GM18517 (cell line): ENCODE results near the gene SMIM14.
"Not testable (repeated sequence)": the region's sequence is repeated elsewhere in the genome, so short reads cannot be mapped to it uniquely, and the experiment has no call there.

ENCODE experiments used
- ATAC-seq: cut with Tn5 transposase; IDR thresholded peaks from one replicate; pipeline ENCODE4 v1.9.1; 2021; ENCODE audit warnings: mild to moderate bottlenecking, moderate library complexity; ENCODE audit not compliant: unreplicated experiment

SMIM14 gene

GRCh38 chr4:39638354-39639239, at the start of gene SMIM14:
Gene SMIM14 (minus strand): TSS chr4:39638865. CDS start chr4:39605145, 33,720 bp downstream.
- ATAC-seq: peak; percentile 67

GRCh38 chr4:39687014-39687413, 48.3 kb upstream of the SMIM14 start:
- no peak for ATAC-seq

GRCh38 chr4:39685990-39686389, 47.3 kb upstream of the SMIM14 start:
- no peak for ATAC-seq

GRCh38 chr4:39682138-39682537, 43.5 kb upstream of the SMIM14 start:
- peak; percentile 79 for ATAC-seq

- ATAC-seq: not testable (repeated sequence)
These were observed 42.3 kb upstream of the SMIM14 start for GRCh38 chr4:39681003-39681402.

- not testable (repeated sequence) for ATAC-seq
These were observed 37.0 kb upstream of the SMIM14 start for GRCh38 chr4:39675681-39676080.

DNA sequence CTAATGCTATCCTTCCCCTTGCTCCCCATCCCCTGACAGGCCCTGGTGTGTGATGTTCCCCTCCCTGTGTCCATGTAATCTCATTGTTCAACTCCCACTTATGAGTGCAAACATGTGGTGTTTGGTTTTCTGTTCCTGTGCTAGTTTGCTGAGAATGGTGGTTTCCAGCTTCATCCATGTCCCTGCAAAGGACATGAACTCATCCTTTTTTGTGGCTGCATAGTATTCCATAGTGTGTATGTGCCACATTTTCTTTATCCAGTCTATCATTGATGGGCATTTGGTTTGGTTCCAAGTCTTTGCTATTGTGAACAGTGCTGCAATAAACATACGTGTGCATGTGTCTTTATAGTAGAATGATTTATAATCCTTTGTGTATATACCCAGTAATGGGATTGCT, 31.6 kb upstream of the SMIM14 start:
- not testable (repeated sequence) for ATAC-seq

- no peak for ATAC-seq
These were observed 30.2 kb upstream of the SMIM14 start for GRCh38 chr4:39668887-39669286.

GRCh38 chr4:39667706-39668105, 29.0 kb upstream of the SMIM14 start:
- ATAC-seq: no peak

GRCh38 chr4:39664828-39665731, 26.4 kb upstream of the SMIM14 start:
- ATAC-seq: no peak

GRCh38 chr4:39662683-39663082, 24.0 kb upstream of the SMIM14 start:
- no peak for ATAC-seq

GRCh38 chr4:39660757-39661156, 22.1 kb upstream of the SMIM14 start:
- ATAC-seq: no peak

GRCh38 chr4:39660045-39660444, 21.4 kb upstream of the SMIM14 start:
- no peak for ATAC-seq

DNA sequence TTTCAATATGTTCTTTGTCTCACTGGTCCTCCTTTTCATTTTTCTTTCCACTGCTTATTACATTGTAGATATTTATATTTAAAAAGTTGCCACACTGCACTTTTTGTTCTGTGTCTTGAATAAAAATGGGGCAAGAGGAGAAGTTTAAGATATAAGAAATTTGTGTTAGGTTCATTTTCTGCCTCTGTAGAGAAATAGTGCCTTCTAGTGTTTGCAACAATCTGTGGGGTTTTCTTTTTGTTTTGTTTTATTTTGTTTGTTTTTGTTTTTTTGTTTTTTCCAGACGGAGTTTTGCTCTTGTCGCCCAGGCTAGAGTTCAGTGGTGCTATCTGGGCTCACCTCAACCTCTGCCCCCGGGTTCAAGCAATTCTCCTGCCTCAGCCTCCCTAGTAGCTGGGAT, 20.1 kb upstream of the SMIM14 start:
- no peak for ATAC-seq

- ATAC-seq: peak; percentile 92
These were observed 18.8 kb upstream of the SMIM14 start for GRCh38 chr4:39657465-39657864.

DNA sequence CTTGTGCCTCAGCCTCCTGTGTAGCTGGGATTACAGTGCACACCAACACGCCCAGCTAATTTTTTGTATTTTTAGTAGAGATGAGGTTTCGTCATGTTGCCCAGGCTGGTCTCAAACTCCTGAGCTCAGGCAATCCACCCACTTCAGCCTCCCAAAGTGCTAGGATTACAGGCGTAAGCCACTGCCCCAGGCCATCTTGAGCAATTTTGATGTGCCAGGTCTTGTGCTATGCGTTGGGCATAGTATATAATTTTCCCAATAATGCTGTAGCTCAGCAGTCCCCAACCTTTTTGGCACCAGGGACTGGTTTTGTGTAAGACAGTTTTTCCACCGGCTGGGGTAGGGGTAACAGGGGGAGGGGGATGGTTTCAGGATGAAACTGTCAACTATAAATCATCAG, 18.0 kb upstream of the SMIM14 start:
- ATAC-seq: not testable (repeated sequence)

- no peak for ATAC-seq
These were observed 17.2 kb upstream of the SMIM14 start for GRCh38 chr4:39655876-39656275.

DNA sequence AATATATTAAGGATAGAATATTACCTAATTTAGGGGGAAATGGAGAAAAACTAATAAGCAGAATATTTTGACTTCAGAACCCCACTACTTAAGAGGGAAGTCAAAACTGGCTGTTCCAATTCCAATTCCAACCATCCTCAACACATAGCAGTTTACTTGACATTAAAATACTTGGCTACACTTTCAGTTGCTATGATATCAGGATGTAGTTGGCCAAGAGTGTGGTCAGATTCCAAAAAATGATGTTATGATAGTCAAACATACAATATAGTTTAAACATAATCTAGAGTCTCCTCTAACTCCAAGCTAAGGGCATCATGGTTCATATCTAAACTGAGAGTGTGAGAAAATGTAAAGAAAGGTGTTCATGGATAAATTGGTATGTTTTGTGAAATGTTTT, 16.5 kb upstream of the SMIM14 start:
- ATAC-seq: no peak

GRCh38 chr4:39651586-39651985, 12.9 kb upstream of the SMIM14 start:
- not testable (repeated sequence) for ATAC-seq

GRCh38 chr4:39649639-39650265, 11.1 kb upstream of the SMIM14 start:
- no peak for ATAC-seq
